A549 (cell line): ENCODE measurements around the gene THBS3. TPM values are rescaled to one million over a fixed set of nuclear protein-coding genes. Genes with fewer than 3 reads are reported as not detected.

Experiments
- ATAC-seq, 2 experiments: fragments of 200-7000 bp in 1 of 2; fragments of >200 bp in 1 of 2; cut with Nextera tagmentation in 1 of 2; cut with Tn5 transposase in 1 of 2; 3 replicates each; pipeline versions ENCODE4 v1.8.0 to v1.9.1; 2018 to 2020; ENCODE audit warnings: mild to moderate bottlenecking in 1 of 2, moderate library complexity in 1 of 2
- CTCF ChIA-PET: fragments of 300-600 bp; sonication (Branson Sonifier 250); formaldehyde crosslinking; extraction: SDS; loops from one replicate; lab custom pipeline; 2021; ENCODE audit warnings: antibody characterized with exemption, inconsistent platforms; lab: Yijun Ruan, JAX
- POLR2A ChIA-PET: fragments of 350-600 bp; formaldehyde crosslinking; extraction: SDS; loops from one replicate; lab custom pipeline; 2021; ENCODE audit warnings: antibody characterized with exemption, inconsistent platforms; lab: Yijun Ruan, JAX
- DNase-seq, 2 experiments: peaks; one replicate each; pipeline versions ENCODE4 v3.0.0 to v3.0.0-alpha.2; 2011 to 2016; ENCODE audit warnings: low read depth in 1 of 2, low spot score in 1 of 2
- FAIRE-seq: peaks from 2 replicates; lab custom pipeline; 2011; peaks lifted over from hg19 to GRCh38; lab: Jason Lieb, UNC
- H3K27ac ChIP-seq, 2 experiments: fragments of >200 bp; sonication (Bioruptor Twin); formaldehyde crosslinking; 3 replicates each; pipeline ENCODE4 v1.5.1; 2016 to 2017
- H3K4me1 ChIP-seq: fragments of >200 bp; sonication (Bioruptor Twin); formaldehyde crosslinking; 3 replicates; pipeline ENCODE4 v1.6.1; 2016
- H3K4me2 ChIP-seq: fragments of >200 bp; sonication (Bioruptor Twin); formaldehyde crosslinking; 3 replicates; pipeline ENCODE4 v1.6.1; 2016
- H3K4me3 ChIP-seq: fragments of >200 bp; sonication (Bioruptor Twin); formaldehyde crosslinking; 3 replicates; pipeline ENCODE4 v1.5.1; 2016
- H3K9me3 ChIP-seq: fragments of >200 bp; sonication (Bioruptor Twin); formaldehyde crosslinking; 3 replicates; pipeline ENCODE4 v1.6.1; 2016
- BCL3 ChIP-seq: fragments of >200 bp; sonication (Bioruptor Twin); formaldehyde crosslinking; IDR thresholded peaks from 3 replicates; pipeline ENCODE4 v1.6.1; 2016
- CBX8 ChIP-seq: fragments of 200-600 bp; sonication (generic); IDR thresholded peaks from 2 replicates; pipeline ENCODE4 v1.6.1; 2016
- CHD2 ChIP-seq: fragments of 150-350 bp; IDR thresholded peaks from 2 replicates; pipeline ENCODE4 v1.6.1; 2014; ENCODE audit warnings: low read length; ENCODE audit not compliant: partially characterized antibody
- CHD4 ChIP-seq: fragments of 200-600 bp; sonication (generic); IDR thresholded peaks from 2 replicates; pipeline ENCODE4 v1.6.1; 2016; ENCODE audit warnings: antibody characterized with exemption, mild to moderate bottlenecking, borderline replicate concordance
- CTCF ChIP-seq: fragments of >200 bp; sonication (Bioruptor Twin); formaldehyde crosslinking; IDR thresholded peaks from 3 replicates; pipeline ENCODE4 v1.5.1; 2016
- EHF ChIP-seq: fragments of 250-450 bp; sonication (Bioruptor Pico); IDR thresholded peaks from 2 replicates; pipeline ENCODE4 v1.5.0; 2020; ENCODE audit warnings: mild to moderate bottlenecking
- ELK1 ChIP-seq: fragments of 150-350 bp; IDR thresholded peaks from 2 replicates; pipeline ENCODE4 v1.6.1; 2014; ENCODE audit warnings: low read depth, mild to moderate bottlenecking, low read length
- ESRRA ChIP-seq: fragments of 150-350 bp; IDR thresholded peaks from 2 replicates; pipeline ENCODE4 v1.6.1; 2014; ENCODE audit warnings: mild to moderate bottlenecking, low read length, borderline replicate concordance
- FOSL2 ChIP-seq, 2 experiments: fragments of 450-650 bp in 1 of 2; fragments of >200 bp in 1 of 2; sonication (Bioruptor Twin) in 1 of 2; formaldehyde crosslinking; IDR thresholded peaks; 2 replicates each; pipeline versions ENCODE4 v1.5.0 to v1.6.1; 2016 to 2020; ENCODE audit warnings: mild to moderate bottlenecking in 1 of 2, moderate library complexity in 1 of 2
- FOXS1 ChIP-seq: fragments of 250-450 bp; sonication (Bioruptor Pico); IDR thresholded peaks from 2 replicates; pipeline ENCODE4 v1.5.0; 2020; ENCODE audit warnings: mild to moderate bottlenecking, moderate library complexity
- GATA3 ChIP-seq: IDR thresholded peaks from 2 replicates; pipeline ENCODE4 v1.6.1; 2012; ENCODE audit warnings: borderline replicate concordance
- HDAC2 ChIP-seq: fragments of 200-600 bp; sonication (generic); IDR thresholded peaks from 2 replicates; pipeline ENCODE4 v1.6.1; 2016
- HMGXB4 ChIP-seq: fragments of 250-450 bp; sonication (Bioruptor Pico); IDR thresholded peaks from 2 replicates; pipeline ENCODE4 v1.5.0; 2021; ENCODE audit warnings: mild to moderate bottlenecking, moderate library complexity, borderline replicate concordance
- JUN ChIP-seq, 2 experiments: fragments of >200 bp; sonication (Bioruptor Twin); formaldehyde crosslinking; IDR thresholded peaks; 2 replicates in 1 of 2; 3 replicates in 1 of 2; pipeline ENCODE4 v1.6.1; 2016 to 2017
- KDM5A ChIP-seq: fragments of 200-600 bp; sonication (generic); IDR thresholded peaks from 2 replicates; pipeline ENCODE4 v1.6.1; 2016; ENCODE audit warnings: antibody characterized with exemption, mild to moderate bottlenecking
- MAZ ChIP-seq: fragments of 150-350 bp; IDR thresholded peaks from 2 replicates; pipeline ENCODE4 v1.6.1; 2014; ENCODE audit warnings: antibody characterized with exemption, low read depth, low read length, borderline replicate concordance
- NFE2L2 ChIP-seq: fragments of 150-350 bp; conservative IDR thresholded peaks from 2 replicates; pipeline ENCODE4 v1.6.1; 2014; ENCODE audit warnings: low read length
- NPAS2 ChIP-seq: fragments of 250-450 bp; sonication (Bioruptor Pico); IDR thresholded peaks from 2 replicates; pipeline ENCODE4 v1.8.0; 2022; ENCODE audit warnings: mild to moderate bottlenecking, moderate library complexity, borderline replicate concordance
- NR3C1 ChIP-seq: fragments of >200 bp; sonication (Bioruptor Twin); formaldehyde crosslinking; IDR thresholded peaks from 3 replicates; pipeline ENCODE4 v1.6.1; 2017
- RAD21 ChIP-seq, 2 experiments: fragments of >200 bp in 1 of 2; sonication (Bioruptor Twin) in 1 of 2; formaldehyde crosslinking in 1 of 2; IDR thresholded peaks in 1 of 2; conservative IDR thresholded peaks in 1 of 2; 2 replicates in 1 of 2; 3 replicates in 1 of 2; pipeline ENCODE4 v1.6.1; 2012 to 2018; ENCODE audit warnings: inconsistent platforms in 1 of 2
- RFX5 ChIP-seq: fragments of 450-650 bp; IDR thresholded peaks from 2 replicates; pipeline ENCODE4 v1.7.1; 2014; ENCODE audit warnings: antibody characterized with exemption, mild to moderate bottlenecking, moderate library complexity
- TFCP2L1 ChIP-seq: fragments of 250-450 bp; sonication (Bioruptor Pico); IDR thresholded peaks from 2 replicates; pipeline ENCODE4 v1.5.0; 2021; ENCODE audit warnings: mild to moderate bottlenecking
- ZSCAN20 ChIP-seq: fragments of 250-450 bp; sonication (Bioruptor Pico); IDR thresholded peaks from 2 replicates; pipeline ENCODE4 v1.8.0; 2022; ENCODE audit warnings: mild to moderate bottlenecking, moderate library complexity
- WGBS: methylation state at CpG from one replicate; pipeline ENCODE4 v1.1.6; 2017; ENCODE audit errors: missing lambda C conversion rate; 5-methylcytosine and 5-hydroxymethylcytosine counted together
- polyA plus RNA-seq, 4 experiments: library from polyadenylated mRNA; depleted of rRNA in 3 of 4; stranded (reverse); fragments of >200 nt; fragmentation: RNase III in 1 of 4; extraction: RNeasy Plus Mini Kit Qiagen cat#74134 plus additional on column Dnase treatment in 1 of 4; gene quantifications; 2 replicates in 3 of 4; 3 replicates in 1 of 4; pipeline ENCODE4 v1.2.3, GENCODE V29; 2011 to 2017

The THBS3 gene
- polyA plus RNA-seq, 2 of the 4 experiments (the other 2 are of a cell fraction): 12.1 to 13.8 TPM

- TF ChIP-seq NPAS2: no peak
- TF ChIP-seq ELK1: no peak
- peak; percentile 73 for TF ChIP-seq CHD2
- peak; percentile 92 for TF ChIP-seq MAZ
- 0 out of 2 replicates have a peak, but pooled peaks have one; percentile 40 for TF ChIP-seq FOXS1
- TF ChIP-seq RAD21 (conservative IDR thresholded peaks at IDR 0.05 in 1 of 2, IDR thresholded peaks at IDR 0.05 in 1 of 2): 0 out of 5 replicates have a peak, but pooled peaks of 1 of the 2 experiments have one; percentile 16
- TF ChIP-seq EHF (CRISPR knock-in tag): no peak
- no peak for TF ChIP-seq ZSCAN20 (CRISPR knock-in tag)
- no peak for TF ChIP-seq HDAC2
- TF ChIP-seq RFX5: peak; percentile 82
- TF ChIP-seq NR3C1: no peak
- no peak for TF ChIP-seq NFE2L2
- TF ChIP-seq TFCP2L1 (CRISPR knock-in tag): no peak
- no peak for TF ChIP-seq CTCF
- peak; percentile 38; the same call in 1 of the 2 replicates for TF ChIP-seq GATA3
Observed at GRCh38 chr1:155244368-155245162, 36.9 kb upstream of the THBS3 start (continued).

GRCh38 chr1:155242805-155243358 is 35.2 kb upstream of the THBS3 start:
- peak overlapping the region; percentile 89 for H3K4me2 ChIP-seq
- DNase-seq: no peak
- POLR2A ChIA-PET: interaction anchor here (2.6 kb wide), 1 partner anchor 80 kb away, joined by 7 read pairs; no protein-coding TSS in a partner anchor
- no peaks in the 10 kb centered on the region for H3K9me3 ChIP-seq
- H3K27ac ChIP-seq: peak overlapping the region in 1 of 2 experiments; percentile 90; a peak in 2 of 6 replicates
- H3K4me1 ChIP-seq: peaks cover 24% of the 10 kb centered on the region
- TF ChIP-seq CHD4 (no peak), TFCP2L1 (CRISPR knock-in tag) (no peak), JUN (IDR thresholded peaks at IDR 0.05) (no peak), HMGXB4 (CRISPR knock-in tag) (no peak), HDAC2 (no peak), CBX8 (no peak), BCL3 (no peak), KDM5A (no peak), FOSL2 (IDR thresholded peaks at IDR 0.05) (no peak), FOSL2 (CRISPR knock-in tag; IDR thresholded peaks at IDR 0.05) (no peak), ESRRA (no peak)
- 86% methylated on average over 3 of the region's 3 CpGs for WGBS
- H3K4me3 ChIP-seq: no peak overlapping the region
- no peak for ATAC-seq
- CTCF ChIA-PET: interaction anchor here (0.6 to 9.7 kb wide), 9 partner anchors 8 to 232 kb away, joined by 3 to 149 read pairs (median 7); partner anchors contain the start of genes CLK2, KRTCAP2, RUSC1 and THBS3
- no peak for FAIRE-seq
